Stimulated activated CD4-positive, alpha-beta T cell treated with anti-CD3 and anti-CD28 coated beads, Interleukin-1b, Interleukin-23, amount 100 ng/mL, for 1 hour (primary cell): ENCODE results near the gene SGIP1.

Experiments used
- DNase-seq, 2 donors: peaks; one replicate each; pipeline ENCODE4 v3.0.0-alpha.2; 2020; ENCODE audit warnings: low read depth in 2 of 2

SGIP1 gene

GRCh38 chr1:66533804-66534740, at the start of gene SGIP1:
SGIP1 (plus strand) TSS chr1:66534153; CDS start chr1:66534359, 206 bp downstream.
- no peak for DNase-seq

GRCh38 chr1:66489151-66489550, 44.8 kb upstream of the SGIP1 start:
- no peak for DNase-seq

- DNase-seq = no peak
These were observed 43.9 kb upstream of the SGIP1 start for GRCh38 chr1:66489972-66490601.

- no peak for DNase-seq
These were observed 43.1 kb upstream of the SGIP1 start for GRCh38 chr1:66490816-66491215.

- DNase-seq = no peak
These were observed 41.5 kb upstream of the SGIP1 start for GRCh38 chr1:66492424-66492823.

- DNase-seq = no peak
These were observed 40.2 kb upstream of the SGIP1 start for GRCh38 chr1:66493731-66494130.

- no peak for DNase-seq
These were observed 39.5 kb upstream of the SGIP1 start for GRCh38 chr1:66494482-66494881.

- DNase-seq = no peak
These were observed 38.5 kb upstream of the SGIP1 start for GRCh38 chr1:66495495-66495894.

- no peak for DNase-seq
These were observed 36.0 kb upstream of the SGIP1 start for GRCh38 chr1:66497910-66498309.

- DNase-seq = no peak
These were observed 33.7 kb upstream of the SGIP1 start for GRCh38 chr1:66500301-66500700.

- no peak for DNase-seq
These were observed 31.9 kb upstream of the SGIP1 start for GRCh38 chr1:66502086-66502485.

- DNase-seq = peak in 1 of 2 donors; percentile 4
These were observed 30.0 kb upstream of the SGIP1 start for GRCh38 chr1:66503841-66504470.

- no peak for DNase-seq
These were observed 28.1 kb upstream of the SGIP1 start for GRCh38 chr1:66505671-66506392.

- DNase-seq = no peak
These were observed 27.6 kb upstream of the SGIP1 start for GRCh38 chr1:66506393-66506687.

GRCh38 chr1:66506991-66507390, 27.0 kb upstream of the SGIP1 start:
- no peak for DNase-seq

- DNase-seq = no peak
These were observed 23.5 kb upstream of the SGIP1 start for GRCh38 chr1:66510407-66510806.

- no peak for DNase-seq
These were observed 22.8 kb upstream of the SGIP1 start for GRCh38 chr1:66511118-66511517.

- DNase-seq = no peak
These were observed 16.0 kb upstream of the SGIP1 start for GRCh38 chr1:66517959-66518358.

- no peak for DNase-seq
These were observed 15.3 kb upstream of the SGIP1 start for GRCh38 chr1:66518654-66519053.

GRCh38 chr1:66519992-66520391, 14.0 kb upstream of the SGIP1 start:
- no peak for DNase-seq

GRCh38 chr1:66520655-66521054, 13.3 kb upstream of the SGIP1 start:
- no peak for DNase-seq

- DNase-seq = no peak
These were observed 12.1 kb upstream of the SGIP1 start for GRCh38 chr1:66521721-66522365.
